Measurements from ENCODE around the gene METTL18. TPM values are rescaled to one million over a fixed set of nuclear protein-coding genes. Genes with fewer than 3 reads are reported as not detected.

The METTL18 gene
- polyA plus RNA-seq, 1 of the 3 experiments (the other 2 are of a cell fraction): 1.7 TPM

DNA sequence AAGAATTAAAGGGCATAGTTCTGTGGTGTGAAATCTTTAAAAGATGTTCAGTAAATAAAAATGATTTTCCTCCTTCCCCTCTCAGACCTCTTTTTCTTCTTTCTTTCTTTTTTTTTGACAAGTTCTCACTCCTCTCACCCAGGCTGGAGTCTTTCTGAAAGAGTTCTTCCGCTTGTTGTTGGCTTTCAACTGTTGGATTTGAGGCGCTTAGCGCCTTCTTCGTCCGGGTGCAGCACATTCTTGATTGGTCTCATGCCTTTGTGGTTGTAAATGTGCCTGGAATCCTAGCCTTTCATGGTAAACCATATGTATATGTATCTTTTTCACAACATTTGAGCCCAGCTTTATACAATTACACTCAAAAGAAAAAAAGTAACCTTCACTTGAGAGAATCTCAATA is 980 bp upstream of the METTL18 start:
- Histone ChIP-seq H3K27ac (ENCODE audit: low read depth in 2 of 2, low read length in 1 of 2) (peak overlapping the region in 1 of 2 experiments; percentile 71; a peak in 1 of 4 replicates), H2AFZ (ENCODE audit: low read depth) (peak overlapping the region; percentile 86), H3K27me3 (ENCODE audit: insufficient read depth) (no peaks in the 10 kb centered on the region), H4K20me1 (ENCODE audit: insufficient read depth) (no peaks in the 10 kb centered on the region), H3K79me2 (ENCODE audit: insufficient read depth) (peaks cover 67% of the 10 kb centered on the region; the same call in 1 of the 2 replicates), H3K4me3 (ENCODE audit: low read depth in 2 of 2, low read length in 1 of 2) (peak overlapping the region; percentile 70 to 98), H3K9me3 (no peaks in the 10 kb centered on the region), H3K4me2 (peak overlapping the region; percentile 72), H3K36me3 (replicated peaks in 1 of 2; ENCODE audit: control insufficient read depth in 1 of 2, insufficient read depth in 2 of 2, low read length in 1 of 2) (peaks cover 22 to 27% of the 10 kb centered on the region in 2 experiments), H3K4me1 (ENCODE audit: control insufficient read depth in 1 of 2, insufficient read depth in 2 of 2, low read depth in 1 of 2, low read length in 1 of 2) (peaks cover 0 to 13% of the 10 kb centered on the region in 2 experiments; a peak in 2 of 4 replicates), H3K9ac (peak overlapping the region; percentile 82), H3K9me2 (no peaks in the 10 kb centered on the region), H3F3A (replicated peaks; ENCODE audit: insufficient read depth) (no peaks in the 10 kb centered on the region)
- ChIA-PET CTCF (interaction anchor here (0.6 to 3.7 kb wide), 3 partner anchors 14 to 1653 kb away, joined by 3 to 19 read pairs (median 4); no protein-coding TSS in a partner anchor), POLR2A (interaction anchor here (1.5 kb wide), 1 partner anchor 98 kb away, joined by 15 read pairs; the partner anchor contains the start of gene SCYL3)
- TF ChIP-seq EZH2phosphoT487 (IDR thresholded peaks at IDR 0.05; ENCODE audit: borderline replicate concordance, low read depth) (no peak), GATA2 (CRISPR knock-in tag; IDR thresholded peaks at IDR 0.05) (no peak), NFIC (IDR thresholded peaks at IDR 0.05; ENCODE audit: borderline replicate concordance) (no peak), TAF1 (IDR thresholded peaks at IDR 0.05; ENCODE audit: borderline replicate concordance, low read depth, low read length) (no peak), POLR2AphosphoS5 (IDR thresholded peaks at IDR 0.05; ENCODE audit: low read depth, low read length) (no peak)
- no peak for DNase-seq
- WGBS (ENCODE audit: low lambda C conversion rate): 45% methylated on average over 5 of the region's 5 CpGs

DNA sequence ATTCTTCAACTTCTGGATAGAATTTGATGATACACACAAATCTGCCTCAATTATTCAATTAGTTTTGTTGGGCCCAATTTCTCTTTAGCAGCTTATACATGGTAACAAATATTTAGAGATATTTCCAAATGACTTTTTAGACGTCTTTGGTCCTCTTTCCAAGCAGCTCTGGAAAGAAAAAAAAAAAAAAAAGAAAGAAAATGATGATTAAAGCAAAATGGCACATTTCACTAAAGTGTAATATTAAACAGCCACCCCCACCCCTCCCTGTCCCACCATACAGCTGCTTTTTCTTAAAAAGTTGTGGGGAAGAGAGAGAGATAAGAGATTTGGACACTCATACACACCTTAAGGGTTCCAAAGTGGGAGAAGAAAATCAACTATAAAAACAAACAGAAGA is 977 bp downstream of the METTL18 start:
- ChIA-PET POLR2A (no interaction called here), CTCF (interaction anchor here (3.7 kb wide), 1 partner anchor 16 kb away, joined by 19 read pairs; no protein-coding TSS in a partner anchor)
- no peaks in the 10 kb centered on the region for H3K9me3 ChIP-seq
- H3K4me3 ChIP-seq (ENCODE audit: low read depth in 2 of 2, low read length in 1 of 2): peak overlapping the region; percentile 70 to 98
- H2AFZ ChIP-seq (ENCODE audit: low read depth): peak overlapping the region; percentile 86; the same call in 1 of the 2 replicates
- H3K9ac ChIP-seq: peak overlapping the region; percentile 82
- no peaks in the 10 kb centered on the region for H3K27me3 ChIP-seq (ENCODE audit: insufficient read depth)
- H3K27ac ChIP-seq (ENCODE audit: low read depth in 2 of 2, low read length in 1 of 2): 0 out of 4 replicates have a peak overlapping the region, but pooled peaks of 1 of the 2 experiments have one; percentile 71
- peaks cover 0 to 13% of the 10 kb centered on the region in 2 experiments; a peak in 2 of 4 replicates for H3K4me1 ChIP-seq (ENCODE audit: control insufficient read depth in 1 of 2, insufficient read depth in 2 of 2, low read depth in 1 of 2, low read length in 1 of 2)
- peak overlapping the region; percentile 72 for H3K4me2 ChIP-seq
- WGBS (ENCODE audit: low lambda C conversion rate): 29% methylated on average over 1 of the region's 1 CpG
- H3K79me2 ChIP-seq (ENCODE audit: insufficient read depth): peaks cover 47% of the 10 kb centered on the region; the same call in 1 of the 2 replicates
- no peaks in the 10 kb centered on the region for H4K20me1 ChIP-seq (ENCODE audit: insufficient read depth)
- TF ChIP-seq MEF2A (IDR thresholded peaks at IDR 0.05; ENCODE audit: borderline replicate concordance, low read depth) (no peak), FOXM1 (IDR thresholded peaks at IDR 0.05; ENCODE audit: low read depth) (no peak), RXRA (IDR thresholded peaks at IDR 0.05; ENCODE audit: borderline replicate concordance, low read depth) (no peak), JUND (IDR thresholded peaks at IDR 0.05) (no peak), POLR2AphosphoS5 (IDR thresholded peaks at IDR 0.05; ENCODE audit: low read depth, low read length) (no peak), RAD21 (IDR thresholded peaks at IDR 0.05; ENCODE audit: low read length) (no peak), RFX5 (IDR thresholded peaks at IDR 0.05; ENCODE audit: low read length) (no peak)
- no peak for DNase-seq
- H3K36me3 ChIP-seq (replicated peaks in 1 of 2; ENCODE audit: control insufficient read depth in 1 of 2, insufficient read depth in 2 of 2, low read length in 1 of 2): peaks cover 22 to 27% of the 10 kb centered on the region in 2 experiments
- H3K9me2 ChIP-seq: no peaks in the 10 kb centered on the region
- H3F3A ChIP-seq (replicated peaks; ENCODE audit: insufficient read depth): no peaks in the 10 kb centered on the region

DNA sequence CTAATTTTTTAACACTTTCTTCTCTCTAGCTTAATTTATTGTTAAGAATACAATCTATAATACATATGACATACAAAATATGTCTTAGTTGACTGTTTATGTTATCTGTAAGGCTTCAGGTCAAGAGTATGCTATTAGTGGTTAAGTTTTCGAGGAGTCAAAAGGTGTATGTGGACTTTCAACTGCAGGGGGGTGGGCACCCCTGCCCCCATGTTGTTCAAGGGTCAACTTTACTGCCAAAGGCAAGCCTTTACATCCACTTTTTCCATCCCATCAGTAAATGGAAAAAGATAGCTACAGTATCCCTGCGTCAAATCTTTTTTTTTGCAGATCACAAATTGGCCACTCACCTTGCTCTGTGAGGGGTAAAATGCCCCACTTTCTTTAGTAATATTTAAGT is 6.3 kb downstream of the METTL18 start:
- H3K4me1 ChIP-seq (ENCODE audit: control insufficient read depth in 1 of 2, insufficient read depth in 2 of 2, low read depth in 1 of 2, low read length in 1 of 2): no peaks in the 10 kb centered on the region; a peak in 2 of 4 replicates
- H3K9me3 ChIP-seq: 0 out of 2 replicates have a peak, but pooled peaks cover 4% of the 10 kb centered on the region
- no peak for DNase-seq
- H3K4me2 ChIP-seq: no peak overlapping the region
- H3K27me3 ChIP-seq (ENCODE audit: insufficient read depth): no peaks in the 10 kb centered on the region
- POLR2A ChIA-PET: no interaction called here
- H3K9ac ChIP-seq: no peak overlapping the region
- no peak overlapping the region for H3K4me3 ChIP-seq (ENCODE audit: low read depth in 2 of 2, low read length in 1 of 2)
- no peak overlapping the region for H2AFZ ChIP-seq (ENCODE audit: low read depth)
- peaks cover 19 to 20% of the 10 kb centered on the region in 2 experiments for H3K36me3 ChIP-seq (replicated peaks in 1 of 2; ENCODE audit: control insufficient read depth in 1 of 2, insufficient read depth in 2 of 2, low read length in 1 of 2)
- H3F3A ChIP-seq (replicated peaks; ENCODE audit: insufficient read depth): no peaks in the 10 kb centered on the region
- no peaks in the 10 kb centered on the region for H4K20me1 ChIP-seq (ENCODE audit: insufficient read depth)
- no peak overlapping the region for H3K27ac ChIP-seq (ENCODE audit: low read depth in 2 of 2, low read length in 1 of 2)
- 75% methylated on average over 2 of the region's 2 CpGs for WGBS (ENCODE audit: low lambda C conversion rate)
- peaks cover 4% of the 10 kb centered on the region; the same call in 1 of the 2 replicates for H3K79me2 ChIP-seq (ENCODE audit: insufficient read depth)
- CTCF ChIA-PET: interaction anchor here (0.8 kb wide), 1 partner anchor 14 kb away, joined by 3 read pairs; no protein-coding TSS in a partner anchor
- H3K9me2 ChIP-seq: no peaks in the 10 kb centered on the region
- TF ChIP-seq JUND (IDR thresholded peaks at IDR 0.05) (no peak), GATA2 (CRISPR knock-in tag; IDR thresholded peaks at IDR 0.05) (no peak), RFX5 (IDR thresholded peaks at IDR 0.05; ENCODE audit: low read length) (no peak), FOXJ3 (CRISPR knock-in tag; IDR thresholded peaks at IDR 0.05) (no peak), FOXM1 (IDR thresholded peaks at IDR 0.05; ENCODE audit: low read depth) (no peak), CHD2 (IDR thresholded peaks at IDR 0.05; ENCODE audit: low read length, partially characterized antibody) (no peak), POLR2AphosphoS5 (IDR thresholded peaks at IDR 0.05; ENCODE audit: low read depth, low read length) (no peak), NFIC (IDR thresholded peaks at IDR 0.05; ENCODE audit: borderline replicate concordance) (no peak), MXI1 (IDR thresholded peaks at IDR 0.05; ENCODE audit: low read depth, low read length) (no peak), RAD21 (IDR thresholded peaks at IDR 0.05; ENCODE audit: low read length) (no peak), USF2 (IDR thresholded peaks at IDR 0.05; ENCODE audit: borderline replicate concordance, low read depth, low read length) (no peak), SMC3 (IDR thresholded peaks at IDR 0.05; ENCODE audit: low read depth, low read length) (no peak)
- TF ChIP-seq, protein P1, sequence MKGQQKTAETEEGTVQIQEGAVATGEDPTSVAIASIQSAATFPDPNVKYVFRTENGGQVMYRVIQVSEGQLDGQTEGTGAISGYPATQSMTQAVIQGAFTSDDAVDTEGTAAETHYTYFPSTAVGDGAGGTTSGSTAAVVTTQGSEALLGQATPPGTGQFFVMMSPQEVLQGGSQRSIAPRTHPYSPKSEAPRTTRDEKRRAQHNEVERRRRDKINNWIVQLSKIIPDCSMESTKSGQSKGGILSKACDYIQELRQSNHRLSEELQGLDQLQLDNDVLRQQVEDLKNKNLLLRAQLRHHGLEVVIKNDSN (IDR thresholded peaks at IDR 0.05; ENCODE audit: borderline replicate concordance, low read depth): no peak

Data from SK-N-SH (cell line).